Right lobe of liver (tissue), 6 donors: ENCODE data around the gene GAREM1. TPM values are rescaled to one million over a fixed set of nuclear protein-coding genes. Genes with fewer than 3 reads are reported as not detected.
"Not testable (repeated sequence)": the region's sequence is repeated elsewhere in the genome, so short reads cannot be mapped to it uniquely, and the experiment has no call there.

Experiments
- ATAC-seq, 4 donors: fragments of 200-7000 bp; cut with Tn5 transposase; one replicate each; pipeline ENCODE4 v1.9.1; 2020; ENCODE audit warnings: mild to moderate bottlenecking in 4 of 4, moderate library complexity in 4 of 4
- DNase-seq, 3 donors: peaks; one replicate each; pipeline ENCODE4 v3.0.0-alpha.2; 2020
- H3K27ac ChIP-seq, 3 donors: fragments of 200-600 bp; one replicate each; pipeline ENCODE4 v1.8.0; 2022
- H3K27me3 ChIP-seq, 2 donors: fragments of 200-600 bp; one replicate each; pipeline ENCODE4 v1.8.0; 2022
- H3K36me3 ChIP-seq, 4 donors: fragments of 200-600 bp; sonication (generic) in 1 of 4; one replicate each; pipeline versions ENCODE4 v1.5.1 to v1.8.0; 2017 to 2022; ENCODE audit warnings: control low read depth in 1 of 4
- H3K4me1 ChIP-seq, 4 donors: fragments of 200-600 bp; sonication (generic) in 1 of 4; one replicate each; pipeline versions ENCODE4 v1.5.1 to v1.8.0; 2017 to 2022; ENCODE audit warnings: control low read depth in 1 of 4
- H3K4me3 ChIP-seq, 3 donors: fragments of 200-600 bp; one replicate each; pipeline ENCODE4 v1.8.0; 2022
- H3K9me3 ChIP-seq, 4 donors: fragments of 200-600 bp; sonication (generic) in 1 of 4; one replicate each; pipeline versions ENCODE4 v1.5.1 to v1.8.0; 2017 to 2022; ENCODE audit warnings: control low read depth in 1 of 4
- POLR2A ChIP-seq: fragments of 450-650 bp; IDR thresholded peaks from one replicate; pipeline ENCODE4 v1.6.1; 2017; ENCODE audit warnings: antibody characterized with exemption, mild to moderate bottlenecking
- WGBS: methylation state at CpG from one replicate; pipeline ENCODE4 v1.1.6; 2018; ENCODE audit warnings: low coverage, low lambda C conversion rate; ENCODE audit not compliant: insufficient coverage; ENCODE audit errors: missing lambda C conversion rate; 5-methylcytosine and 5-hydroxymethylcytosine counted together
- intact Hi-C, 2 donors: fragments of 100-400 bp; cut with DNase I; formaldehyde crosslinking; loops; one replicate each; pipeline versions ENCODE4 v1.11.2 to v1.14.1; 2022
- total RNA-seq, 6 experiments: library from RNA; depleted of rRNA in 2 of 6; stranded (reverse); fragments of >200 nt in 2 of 6; fragmentation: NEBNext Ultra II Directional in 3 of 6; extraction: Animal tissue kit (Norgen Biotek cat#: 25700) in 3 of 6; gene quantifications; one replicate each; pipeline versions ENCODE4 v1.1.0 to v1.2.4, GENCODE V29; 2016 to 2023
- TF ChIP-seq, protein P1 (sequence below), 4 donors: fragments of 200-600 bp in 3 of 4; fragments of 450-650 bp in 1 of 4; IDR thresholded peaks; one replicate each; pipeline versions ENCODE4 v1.5.1 to v1.8.0; 2016 to 2022; ENCODE audit warnings: antibody characterized with exemption in 4 of 4, mild to moderate bottlenecking in 2 of 4
- donor health status: DM: no; HTN: yes; CAD: no.
- donor health status: DM: no; HTN: no; CAD: no.
- donor health status: DM: no; HTN: no; CAD: no.
- donor health status: DM: no; HTN: yes; CAD: no.
- donor health status: DM: no; HTN: yes; CAD: no.

GAREM1 gene
- total RNA-seq, 6 experiments from 2014 or later = 5.5 to 11.3 (median 6.6) TPM

DNA sequence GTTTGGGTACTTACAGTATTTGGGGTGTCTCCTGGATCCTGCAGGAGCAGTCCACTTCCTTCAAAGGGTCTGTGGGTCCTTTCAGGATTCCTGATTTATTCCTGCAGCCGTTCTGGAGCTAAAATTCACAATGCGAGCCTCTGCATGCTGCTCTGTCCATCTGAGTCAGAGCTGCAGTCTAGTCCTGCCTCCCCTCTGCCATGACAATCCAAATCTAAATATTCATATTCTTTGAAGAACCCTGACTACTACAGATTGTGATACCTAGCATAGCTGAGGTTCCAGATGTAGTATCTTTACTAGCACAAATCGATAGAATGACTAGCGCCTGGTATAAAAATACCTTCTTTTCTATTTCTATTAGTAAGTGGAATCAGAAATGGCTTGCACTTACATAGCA is 31.3 kb upstream of the GAREM1 start:
- intact Hi-C loops = no loop called here
- no peak for ATAC-seq
- no peaks in the 10 kb centered on the region for H3K27me3 ChIP-seq
- no peaks in the 10 kb centered on the region for H3K9me3 ChIP-seq
- no peaks in the 10 kb centered on the region for H3K36me3 ChIP-seq
- no peak for DNase-seq
- H3K4me3 ChIP-seq = no peak overlapping the region
- H3K4me1 ChIP-seq = no peaks in the 10 kb centered on the region
- H3K27ac ChIP-seq = no peak overlapping the region
- TF ChIP-seq POLR2A = no peak
- TF ChIP-seq, protein P1, sequence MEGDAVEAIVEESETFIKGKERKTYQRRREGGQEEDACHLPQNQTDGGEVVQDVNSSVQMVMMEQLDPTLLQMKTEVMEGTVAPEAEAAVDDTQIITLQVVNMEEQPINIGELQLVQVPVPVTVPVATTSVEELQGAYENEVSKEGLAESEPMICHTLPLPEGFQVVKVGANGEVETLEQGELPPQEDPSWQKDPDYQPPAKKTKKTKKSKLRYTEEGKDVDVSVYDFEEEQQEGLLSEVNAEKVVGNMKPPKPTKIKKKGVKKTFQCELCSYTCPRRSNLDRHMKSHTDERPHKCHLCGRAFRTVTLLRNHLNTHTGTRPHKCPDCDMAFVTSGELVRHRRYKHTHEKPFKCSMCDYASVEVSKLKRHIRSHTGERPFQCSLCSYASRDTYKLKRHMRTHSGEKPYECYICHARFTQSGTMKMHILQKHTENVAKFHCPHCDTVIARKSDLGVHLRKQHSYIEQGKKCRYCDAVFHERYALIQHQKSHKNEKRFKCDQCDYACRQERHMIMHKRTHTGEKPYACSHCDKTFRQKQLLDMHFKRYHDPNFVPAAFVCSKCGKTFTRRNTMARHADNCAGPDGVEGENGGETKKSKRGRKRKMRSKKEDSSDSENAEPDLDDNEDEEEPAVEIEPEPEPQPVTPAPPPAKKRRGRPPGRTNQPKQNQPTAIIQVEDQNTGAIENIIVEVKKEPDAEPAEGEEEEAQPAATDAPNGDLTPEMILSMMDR (IDR thresholded peaks at IDR 0.05) = no peak
- 77% methylated on average over 4 of the region's 4 CpGs for WGBS

DNA sequence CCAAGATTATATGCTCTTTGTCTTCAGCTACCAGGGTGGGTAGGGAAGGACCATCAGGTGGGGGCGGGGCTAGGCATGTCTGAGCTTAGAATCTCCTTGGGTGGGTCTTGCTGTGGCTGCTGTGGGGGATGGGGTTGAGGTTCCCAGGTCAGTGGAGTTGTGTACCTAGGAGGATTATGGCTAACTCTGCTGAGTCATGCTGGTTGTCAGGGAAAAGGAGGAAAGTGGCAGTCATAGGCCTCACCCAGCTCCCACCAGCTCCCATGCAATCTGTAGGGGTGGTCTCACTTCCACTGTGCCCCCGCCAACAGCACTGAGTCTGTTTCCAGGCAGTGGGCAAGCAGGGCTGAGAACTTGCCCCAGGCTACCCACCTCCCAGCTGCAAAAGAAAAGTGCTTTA is 30.6 kb upstream of the GAREM1 start:
- H3K4me1 ChIP-seq, H3K36me3 ChIP-seq, H3K9me3 ChIP-seq, intact Hi-C loops, DNase-seq, H3K27ac ChIP-seq, H3K27me3 ChIP-seq, ATAC-seq, H3K4me3 ChIP-seq: not testable (repeated sequence)
- WGBS = 83% methylated on average over 1 of the region's 2 CpGs

DNA sequence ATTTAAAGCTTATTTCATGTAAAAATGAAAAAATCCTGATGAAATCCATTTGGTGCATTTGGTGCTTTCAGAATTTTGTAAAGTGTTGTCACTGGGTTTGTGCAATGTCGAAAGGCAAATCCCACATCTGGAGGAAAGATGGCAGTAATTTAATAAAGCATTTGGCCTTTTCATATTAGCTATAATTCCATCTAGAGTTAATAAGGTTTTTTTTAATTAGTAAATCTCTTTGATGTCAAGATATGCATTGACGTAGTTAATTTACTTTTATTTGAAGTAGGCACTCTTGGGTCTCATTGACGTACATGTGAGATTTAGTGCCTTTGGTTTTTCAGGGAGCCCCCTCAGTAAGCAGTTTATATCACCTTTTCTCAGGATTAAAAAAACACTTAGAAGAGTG is 12.3 kb upstream of the GAREM1 start:
- no peak for ATAC-seq
- no peaks in the 10 kb centered on the region for H3K36me3 ChIP-seq
- 81% methylated on average over 3 of the region's 3 CpGs for WGBS
- DNase-seq = no peak
- no peaks in the 10 kb centered on the region for H3K27me3 ChIP-seq
- no peak overlapping the region for H3K27ac ChIP-seq
- H3K4me1 ChIP-seq = no peaks in the 10 kb centered on the region
- TF ChIP-seq POLR2A = no peak
- TF ChIP-seq, protein P1 (IDR thresholded peaks at IDR 0.05) = no peak
- intact Hi-C loops = no loop called here
- H3K9me3 ChIP-seq = no peaks in the 10 kb centered on the region
- no peak overlapping the region for H3K4me3 ChIP-seq

DNA sequence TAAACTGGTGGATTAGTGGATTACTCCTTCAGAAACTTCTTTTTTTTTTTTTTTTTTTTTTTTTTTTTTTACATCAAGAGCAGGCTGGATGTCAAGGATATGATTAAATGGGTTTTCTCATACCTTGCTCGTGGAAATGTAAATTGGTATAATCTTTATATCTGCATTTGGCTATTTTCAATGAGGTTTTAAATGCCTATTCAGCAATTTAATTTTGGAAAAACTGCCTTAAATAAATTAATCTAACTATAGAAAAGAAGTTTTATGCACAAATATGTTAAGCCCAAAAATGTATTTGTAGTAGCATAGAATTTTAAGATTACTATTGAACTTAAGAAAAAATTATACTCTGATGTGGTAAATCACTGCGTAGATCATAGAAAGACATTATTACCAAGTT is 11.4 kb upstream of the GAREM1 start:
- no peaks in the 10 kb centered on the region for H3K27me3 ChIP-seq
- ATAC-seq (no peak), DNase-seq (no peak)
- H3K4me3 ChIP-seq = no peak overlapping the region
- no peaks in the 10 kb centered on the region for H3K9me3 ChIP-seq
- no peaks in the 10 kb centered on the region for H3K4me1 ChIP-seq
- no peak for TF ChIP-seq POLR2A
- TF ChIP-seq, protein P1 (IDR thresholded peaks at IDR 0.05) = no peak
- H3K27ac ChIP-seq = no peak overlapping the region
- WGBS = 63% methylated on average over 2 of the region's 2 CpGs
- no peaks in the 10 kb centered on the region for H3K36me3 ChIP-seq
- intact Hi-C loops = no loop called here

- TF ChIP-seq, protein P1 (IDR thresholded peaks at IDR 0.05) = no peak
- no peak for TF ChIP-seq POLR2A
- Histone ChIP-seq H3K9me3 (no peaks in the 10 kb centered on the region), H3K4me3 (no peak overlapping the region), H3K27me3 (no peaks in the 10 kb centered on the region), H3K4me1 (no peaks in the 10 kb centered on the region), H3K36me3 (no peaks in the 10 kb centered on the region), H3K27ac (no peak overlapping the region)
- no peak for ATAC-seq
- DNase-seq = no peak
- intact Hi-C loops = no loop called here
- WGBS = 57% methylated on average over 1 of the region's 1 CpG
Measured at GRCh38 chr18:32480581-32480980, 9.9 kb upstream of the GAREM1 start.
